ENCODE results near the gene NKAPL.

NKAPL gene

GRCh38 chr6:28257042-28257441 is 2.1 kb upstream of the NKAPL start:
- H3K9me3 ChIP-seq, result no peaks in the 10 kb centered on the region
- peaks cover 7% of the 10 kb centered on the region; the same call in 1 of the 2 replicates for H3K4me1 ChIP-seq
- no peak overlapping the region for H3K4me3 ChIP-seq
- H3K27me3 ChIP-seq (ENCODE audit: low read depth), result no peaks in the 10 kb centered on the region
- in situ Hi-C loops (cut with MboI; ENCODE audit: low sequenced_read_pairs), result loop anchor here (25.0 kb wide), 1 partner anchor 120 kb away; the partner anchor contains the start of gene ZKSCAN8
- no peaks in the 10 kb centered on the region for H3K36me3 ChIP-seq (replicated peaks)
- DNase-seq (ENCODE audit: low spot score in 2 of 2), result no peak

DNA sequence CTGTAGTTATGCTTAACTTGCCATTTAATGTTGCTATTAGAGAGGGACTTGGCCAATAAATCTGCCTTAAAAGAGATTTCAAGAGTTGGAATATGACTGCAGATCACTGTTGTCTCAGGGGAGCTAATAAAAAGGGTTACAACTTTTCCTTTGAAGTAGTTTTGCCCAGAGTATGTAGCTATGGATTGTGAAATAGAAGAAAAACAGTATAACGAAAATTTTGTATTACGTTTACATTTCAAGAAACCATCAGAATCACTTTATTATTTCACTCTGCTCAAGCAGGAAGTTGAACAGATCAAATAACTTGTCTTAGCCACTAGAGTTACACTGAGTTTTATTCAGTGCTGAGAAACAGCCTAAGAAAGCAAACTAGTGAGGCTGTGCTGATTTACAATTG is 4.8 kb downstream of the NKAPL start:
- Histone ChIP-seq H3K36me3 (replicated peaks) (no peaks in the 10 kb centered on the region), H3K4me3 (no peak overlapping the region), H3K27me3 (ENCODE audit: low read depth) (peaks cover 3% of the 10 kb centered on the region; the same call in 1 of the 2 replicates), H3K4me1 (peaks cover 12% of the 10 kb centered on the region), H3K9me3 (no peaks in the 10 kb centered on the region)
- no peak for DNase-seq (ENCODE audit: low spot score in 2 of 2)
- in situ Hi-C loops (cut with MboI; ENCODE audit: low sequenced_read_pairs), result loop anchor here (25.0 kb wide), 1 partner anchor 127 kb away; the partner anchor contains the start of gene ZKSCAN8

DNA sequence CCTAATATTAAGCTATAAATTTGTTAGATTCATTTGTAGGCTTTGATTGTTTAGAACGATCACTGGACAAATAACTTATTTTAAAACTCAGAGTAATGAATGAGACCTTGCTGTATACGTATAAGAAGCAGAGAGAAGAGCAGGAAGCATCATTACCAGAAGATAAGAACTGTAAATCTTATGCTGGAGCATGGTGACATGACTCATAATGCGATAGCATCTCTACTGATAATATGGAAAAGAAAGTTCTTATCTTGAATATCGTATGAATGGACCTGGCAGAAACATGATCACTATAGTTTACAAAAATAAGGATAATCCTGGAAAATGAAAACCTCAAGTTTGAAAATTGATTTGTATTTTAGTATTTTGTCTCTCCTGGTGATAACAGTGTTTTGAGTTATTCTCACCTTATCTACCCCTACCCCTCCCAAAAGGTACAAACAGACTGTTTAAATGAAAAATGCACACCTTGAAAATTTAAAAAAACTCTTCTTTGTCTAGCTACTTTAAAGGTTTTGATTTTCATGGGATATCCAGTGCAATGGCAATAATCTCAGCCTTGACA is 5.8 kb downstream of the NKAPL start:
- H3K36me3 ChIP-seq (replicated peaks), result no peaks in the 10 kb centered on the region
- peaks cover 12% of the 10 kb centered on the region for H3K4me1 ChIP-seq
- H3K27me3 ChIP-seq (ENCODE audit: low read depth), result peaks cover 3% of the 10 kb centered on the region; the same call in 1 of the 2 replicates
- in situ Hi-C loops (cut with MboI; ENCODE audit: low sequenced_read_pairs), result loop anchor here (25.0 kb wide), 1 partner anchor 128 kb away; the partner anchor contains the start of gene ZKSCAN8
- no peak overlapping the region for H3K4me3 ChIP-seq
- DNase-seq (ENCODE audit: low spot score in 2 of 2), result no peak
- H3K9me3 ChIP-seq, result no peaks in the 10 kb centered on the region

GRCh38 chr6:28266563-28266961 is 7.5 kb downstream of the NKAPL start:
- Histone ChIP-seq H3K4me1 (peaks cover 8% of the 10 kb centered on the region), H3K36me3 (replicated peaks) (no peaks in the 10 kb centered on the region), H3K9me3 (no peaks in the 10 kb centered on the region), H3K27me3 (ENCODE audit: low read depth) (peaks cover 3% of the 10 kb centered on the region; the same call in 1 of the 2 replicates), H3K4me3 (peak overlapping the region; percentile 84)
- DNase-seq (ENCODE audit: low spot score in 2 of 2), result no peak
- in situ Hi-C loops (cut with MboI; ENCODE audit: low sequenced_read_pairs), result loop anchor here (25.0 kb wide), 1 partner anchor 129 kb away; the partner anchor contains the start of gene ZKSCAN8

GRCh38 chr6:28266962-28267694 is 8.0 kb downstream of the NKAPL start, which contains the start of gene ZSCAN26:
Gene ZSCAN26 (plus strand): TSS chr6:28267143. CDS start chr6:28271920, 4,777 bp downstream.
- DNase-seq (ENCODE audit: low spot score in 2 of 2), result peak; percentile 64 to 88
- no peaks in the 10 kb centered on the region for H3K36me3 ChIP-seq (replicated peaks)
- H3K27me3 ChIP-seq (ENCODE audit: low read depth), result peaks cover 3% of the 10 kb centered on the region; the same call in 1 of the 2 replicates
- in situ Hi-C loops (cut with MboI; ENCODE audit: low sequenced_read_pairs), result loop anchor here (25.0 kb wide), 1 partner anchor 130 kb away; the partner anchor contains the start of gene ZKSCAN8
- peaks cover 8% of the 10 kb centered on the region for H3K4me1 ChIP-seq
- H3K9me3 ChIP-seq, result no peaks in the 10 kb centered on the region
- peak within 1 kb of the TSS; percentile 84 for H3K4me3 ChIP-seq

- peaks cover 2% of the 10 kb centered on the region for H3K36me3 ChIP-seq (replicated peaks)
- H3K27me3 ChIP-seq (ENCODE audit: low read depth), result peaks cover 3% of the 10 kb centered on the region; the same call in 1 of the 2 replicates
- in situ Hi-C loops (cut with MboI; ENCODE audit: low sequenced_read_pairs), result loop anchor here (25.0 kb wide), 1 partner anchor 130 kb away; the partner anchor contains the start of gene ZKSCAN8
Measured at GRCh38 chr6:28267695-28268059, 8.6 kb downstream of the NKAPL start.

DNA sequence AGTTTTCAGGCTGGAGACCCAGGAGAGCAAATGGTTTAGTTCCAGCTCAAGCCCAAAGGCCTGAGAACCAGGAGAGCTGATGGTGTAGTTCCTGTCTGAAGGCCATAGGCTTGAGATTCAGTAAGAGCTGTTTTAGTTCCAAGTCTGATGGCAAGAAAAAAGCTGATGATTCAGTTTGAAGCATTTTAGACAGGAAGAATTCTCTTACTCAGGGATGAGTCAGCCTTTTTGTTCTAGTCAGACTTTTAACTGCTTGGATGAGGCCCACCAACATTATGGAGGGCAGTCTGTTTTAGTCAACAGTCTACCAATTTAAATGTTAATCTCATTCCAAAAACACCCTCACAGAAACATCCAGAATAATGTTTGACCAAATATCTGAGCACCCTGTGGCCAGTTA is 10.4 kb downstream of the NKAPL start:
- Histone ChIP-seq H3K9me3 (no peaks in the 10 kb centered on the region), H3K27me3 (ENCODE audit: low read depth) (no peaks in the 10 kb centered on the region), H3K4me1 (peaks cover 8% of the 10 kb centered on the region), H3K36me3 (replicated peaks) (peaks cover 14% of the 10 kb centered on the region), H3K4me3 (no peak overlapping the region)
- no peak for DNase-seq (ENCODE audit: low spot score in 2 of 2)
- in situ Hi-C loops (cut with MboI; ENCODE audit: low sequenced_read_pairs), result loop anchor here (25.0 kb wide), 1 partner anchor 132 kb away; the partner anchor contains the start of gene ZKSCAN8

More at GRCh38 chr6:28267695-28268059, 8.6 kb downstream of the NKAPL start:
- Histone ChIP-seq H3K4me1 (peaks cover 8% of the 10 kb centered on the region), H3K9me3 (no peaks in the 10 kb centered on the region), H3K4me3 (peak overlapping the region; percentile 84)
- DNase-seq (ENCODE audit: low spot score in 2 of 2), result no peak

- H3K9me3 ChIP-seq, result no peaks in the 10 kb centered on the region
- DNase-seq (ENCODE audit: low spot score in 2 of 2), result no peak
- H3K36me3 ChIP-seq (replicated peaks), result peaks cover 37% of the 10 kb centered on the region
- no peak overlapping the region for H3K4me3 ChIP-seq
- no peaks in the 10 kb centered on the region for H3K27me3 ChIP-seq (ENCODE audit: low read depth)
- no peaks in the 10 kb centered on the region for H3K4me1 ChIP-seq
- in situ Hi-C loops (cut with MboI; ENCODE audit: low sequenced_read_pairs), result loop anchor here (25.0 kb wide), 1 partner anchor 138 kb away; the partner anchor contains the start of gene ZKSCAN8
Measured at GRCh38 chr6:28274888-28275287, 15.8 kb downstream of the NKAPL start.

GRCh38 chr6:28277746-28278145 is 18.6 kb downstream of the NKAPL start:
- H3K9me3 ChIP-seq, result no peaks in the 10 kb centered on the region
- peaks cover 34% of the 10 kb centered on the region for H3K36me3 ChIP-seq (replicated peaks)
- DNase-seq (ENCODE audit: low spot score in 2 of 2), result no peak
- H3K4me3 ChIP-seq, result no peak overlapping the region
- no peaks in the 10 kb centered on the region for H3K27me3 ChIP-seq (ENCODE audit: low read depth)
- in situ Hi-C loops (cut with MboI; ENCODE audit: low sequenced_read_pairs), result no loop called here
- peaks cover 17% of the 10 kb centered on the region for H3K4me1 ChIP-seq

DNA sequence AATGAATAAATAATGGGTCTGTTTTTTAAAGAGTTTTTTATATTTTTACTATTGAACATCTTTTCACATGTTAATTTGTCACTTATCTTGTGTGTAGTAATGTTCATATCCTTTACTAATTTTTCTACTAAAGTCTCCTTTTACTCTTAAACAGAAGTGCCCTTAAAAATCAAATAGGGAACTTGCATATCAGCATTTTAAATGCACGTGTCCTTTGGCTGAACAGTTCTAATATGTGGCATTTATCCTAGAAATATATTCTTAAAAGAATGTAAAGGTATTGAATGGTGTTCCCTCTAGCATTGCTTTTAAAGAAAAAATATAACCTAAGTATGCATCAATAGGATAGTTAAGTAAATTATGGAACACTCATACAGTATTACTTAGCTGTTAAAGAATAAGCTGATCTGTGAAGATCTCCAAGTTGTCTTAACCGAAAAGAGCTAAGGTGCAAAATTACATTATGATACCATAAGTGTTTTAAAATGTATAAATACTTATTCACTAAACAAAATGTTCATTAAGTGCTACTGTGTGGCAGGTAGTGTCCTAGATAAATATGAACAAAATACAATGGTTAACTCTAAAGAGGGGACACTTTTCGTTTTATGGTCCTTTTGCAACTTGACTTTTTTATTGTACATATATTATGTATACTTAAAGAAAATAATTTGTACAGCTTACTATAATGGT is 21.6 kb downstream of the NKAPL start:
- no peaks in the 10 kb centered on the region for H3K9me3 ChIP-seq
- DNase-seq (ENCODE audit: low spot score in 2 of 2), result no peak
- H3K4me1 ChIP-seq, result peaks cover 17% of the 10 kb centered on the region
- H3K27me3 ChIP-seq (ENCODE audit: low read depth), result no peaks in the 10 kb centered on the region
- in situ Hi-C loops (cut with MboI; ENCODE audit: low sequenced_read_pairs), result no loop called here
- H3K36me3 ChIP-seq (replicated peaks), result peaks cover 31% of the 10 kb centered on the region
- H3K4me3 ChIP-seq, result peak overlapping the region; percentile 74

DNA sequence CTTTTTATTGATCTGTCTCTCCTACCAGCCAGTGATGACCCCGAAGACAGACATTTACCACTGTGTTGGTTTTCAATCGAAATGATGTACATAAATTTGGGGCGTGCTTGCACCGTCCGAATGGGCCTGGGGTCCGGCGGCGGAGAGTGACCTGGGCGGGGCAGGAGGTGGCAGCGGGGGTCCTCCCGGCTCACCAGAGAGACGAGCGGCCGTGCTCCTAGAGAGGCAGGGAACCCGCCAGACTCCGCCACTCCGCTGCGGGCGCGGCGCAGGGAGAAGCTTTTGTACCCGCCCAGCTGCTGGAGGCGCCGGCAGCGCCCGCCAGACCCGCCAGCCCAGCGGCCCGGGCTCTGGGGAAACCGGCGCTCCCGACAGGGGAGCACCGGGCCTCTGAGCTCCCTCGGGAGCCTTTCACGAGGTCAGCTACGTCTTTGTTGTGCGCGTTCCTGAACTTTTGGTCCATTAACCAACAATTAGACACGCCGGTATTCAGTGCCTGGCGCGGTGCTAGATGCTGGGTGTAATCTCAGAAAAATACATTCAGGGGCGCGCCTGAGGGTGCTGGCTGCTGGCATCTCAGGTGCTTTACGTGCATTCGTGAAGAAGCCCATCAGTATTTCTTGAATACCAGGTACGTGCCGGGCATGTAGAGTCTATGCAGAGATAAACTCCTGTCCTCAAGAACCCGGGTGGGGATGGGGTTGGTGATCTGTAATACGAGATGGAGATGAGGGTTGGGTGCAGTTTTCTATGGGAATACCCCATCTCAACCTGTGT is 22.4 kb downstream of the NKAPL start, which contains the start of gene PGBD1:
Gene PGBD1 (plus strand): TSS at position 285 of the 777 bp plus-strand sequence. CDS start 2,242 bp downstream, outside the sequence.
- H3K27me3 ChIP-seq (ENCODE audit: low read depth), result no peaks in the 10 kb centered on the region
- peaks cover 31% of the 10 kb centered on the region for H3K36me3 ChIP-seq (replicated peaks)
- in situ Hi-C loops (cut with MboI; ENCODE audit: low sequenced_read_pairs), result no loop called here
- peak; percentile 67 to 91 for DNase-seq (ENCODE audit: low spot score in 2 of 2)
- no peaks in the 10 kb centered on the region for H3K9me3 ChIP-seq
- peak within 1 kb of the TSS; percentile 74 for H3K4me3 ChIP-seq
- peaks cover 17% of the 10 kb centered on the region for H3K4me1 ChIP-seq

DNA sequence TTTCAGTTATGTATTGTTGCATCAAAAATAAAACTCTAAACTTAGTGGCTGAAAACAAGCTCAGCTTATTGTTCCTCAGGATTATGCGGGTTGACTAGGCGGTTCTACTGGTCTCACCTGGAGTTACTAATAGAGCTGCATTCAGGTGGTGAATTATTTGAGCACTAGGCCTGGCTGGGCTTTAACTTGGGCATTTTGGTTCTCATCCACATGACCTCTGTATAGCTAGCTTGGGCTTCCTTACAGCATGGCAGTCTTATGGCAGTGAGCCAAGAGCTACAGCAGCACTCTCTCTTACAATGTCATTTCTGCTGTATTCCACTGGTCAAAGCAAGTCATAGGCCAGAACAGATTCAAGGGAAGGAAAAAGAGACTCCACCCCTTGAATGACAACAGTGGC is 23.8 kb downstream of the NKAPL start:
- in situ Hi-C loops (cut with MboI; ENCODE audit: low sequenced_read_pairs), result no loop called here
- DNase-seq (ENCODE audit: low spot score in 2 of 2), result peak in 1 of 2 experiments; percentile 18
- Histone ChIP-seq H3K36me3 (replicated peaks) (peaks cover 32% of the 10 kb centered on the region), H3K9me3 (no peaks in the 10 kb centered on the region), H3K27me3 (ENCODE audit: low read depth) (no peaks in the 10 kb centered on the region), H3K4me3 (peak overlapping the region; percentile 74; the same call in 1 of the 2 replicates), H3K4me1 (peaks cover 17% of the 10 kb centered on the region)

DNA sequence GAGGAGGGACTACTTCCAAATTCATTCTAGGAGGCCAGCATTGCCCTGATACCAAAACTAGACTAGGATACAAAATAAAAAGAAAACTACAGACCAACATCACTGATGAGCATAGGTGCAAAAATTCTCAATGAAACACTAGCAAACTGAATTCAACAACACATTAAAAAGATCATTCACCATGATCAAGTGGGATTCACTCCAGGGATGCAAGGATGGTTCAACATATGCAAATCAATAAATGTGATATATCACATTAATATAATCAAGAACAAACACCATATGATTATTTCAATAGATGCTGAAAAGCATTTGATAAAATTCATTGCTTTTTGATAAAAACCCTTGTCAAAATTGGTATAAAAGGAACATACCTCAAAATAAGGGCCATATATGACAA is 32.5 kb downstream of the NKAPL start:
- Histone ChIP-seq H3K9me3 (no peaks in the 10 kb centered on the region), H3K27me3 (ENCODE audit: low read depth) (no peaks in the 10 kb centered on the region), H3K36me3 (replicated peaks) (peaks cover 14% of the 10 kb centered on the region), H3K4me3 (no peak overlapping the region), H3K4me1 (no peaks in the 10 kb centered on the region)
- no peak for DNase-seq (ENCODE audit: low spot score in 2 of 2)
- in situ Hi-C loops (cut with MboI; ENCODE audit: low sequenced_read_pairs), result no loop called here

Data from HAP-1 (cell line).